Measurements from ENCODE around the gene FMR1. TPM values are rescaled to one million over a fixed set of nuclear protein-coding genes. Genes with fewer than 3 reads are reported as not detected.

FMR1 gene
- total RNA-seq (10 to 100 TPM; 50.6 to 84.2 (median 76.8) TPM), polyA plus RNA-seq (1 to 10 TPM; 4.5 to 6.4 TPM), total RNA-seq (96.0 reads per million, percentile 84 among the genes with 10 or more reads in this experiment)

- POLR2A ChIA-PET = interaction anchor here (1.4 kb wide), 1 partner anchor 10 kb away, joined by 3 read pairs; no protein-coding TSS in a partner anchor
- intact Hi-C loops (cut with micrococcal nuclease) = loop anchor here (1.0 to 10.0 kb wide), 7 partner anchors 147 to 1723 kb away; partner anchors contain the start of genes IDS (in 2 of the 2), EOLA1 (in 1 of the 2) and TMEM185A (in 1 of the 2)
These were observed at the start of gene FMR1 for GRCh38 chrX:147911192-147912022. FMR1 (plus strand) TSS chrX:147911919; CDS start chrX:147912180, 261 bp downstream.

GRCh38 chrX:147875866-147876596 lies 35.7 kb upstream of the FMR1 start:
- DNase-seq (no peak), ATAC-seq (no peak)
- Mint-ChIP-seq H3K27me3 (peaks cover 0 to 11% (median 0%) of the 10 kb centered on the region in 5 donors), H3K36me3 (peaks cover 0 to 4% (median 2%) of the 10 kb centered on the region in 5 donors), H3K4me1 (peaks cover 0 to 5% (median 0%) of the 10 kb centered on the region in 7 donors), H3K4me3 (no peak overlapping the region), H3K27ac (no peak overlapping the region), H3K9me3 (peaks cover 0 to 14% (median 4%) of the 10 kb centered on the region in 11 donors)
- ChIA-PET POLR2A (no interaction called here), CTCF (no interaction called here)
- intact Hi-C loops (cut with micrococcal nuclease) = no loop called here
- Histone ChIP-seq H3K4me1 (ENCODE audit: control insufficient read depth in 2 of 2, insufficient read depth in 2 of 2, low read length in 2 of 2) (no peaks in the 10 kb centered on the region), H3K4me3 (ENCODE audit: low read length) (no peak overlapping the region), H3K27me3 (ENCODE audit: control insufficient read depth in 2 of 2, insufficient read depth in 2 of 2, low read length in 2 of 2) (no peaks in the 10 kb centered on the region), H3K36me3 (ENCODE audit: control insufficient read depth in 2 of 3, insufficient read depth in 3 of 3, low read length in 3 of 3) (no peaks in the 10 kb centered on the region), H3K9me3 (ENCODE audit: control insufficient read depth in 2 of 3, low read length in 3 of 3) (no peaks in the 10 kb centered on the region), H3K27ac (ENCODE audit: low read depth, low read length) (no peak overlapping the region)

More at GRCh38 chrX:147911192-147912022, at the start of gene FMR1:
- DNase-seq (peak; percentile 83 to 95 (median 93)), ATAC-seq (peak; percentile 96)
- peak within 1 kb of the TSS; percentile 71 for H3K4me3 ChIP-seq (ENCODE audit: low read length)
- no peaks in the 10 kb centered on the region for H3K27me3 ChIP-seq (ENCODE audit: control insufficient read depth in 2 of 2, insufficient read depth in 2 of 2, low read length in 2 of 2)
- CTCF ChIA-PET = no interaction called here
- Mint-ChIP-seq H3K36me3 (peaks cover 0 to 3% (median 0%) of the 10 kb centered on the region in 5 donors), H3K9me3 (peaks cover 0 to 1% (median 0%) of the 10 kb centered on the region in 11 donors), H3K4me1 (peaks cover 7 to 43% (median 34%) of the 10 kb centered on the region in 7 donors), H3K4me3 (peak within 1 kb of the TSS; percentile 87 to 98 (median 96)), H3K27ac (peak within 1 kb of the TSS; percentile 87 to 97 (median 94)), H3K27me3 (peaks cover 0 to 2% (median 0%) of the 10 kb centered on the region in 5 donors)
- H3K9me3 ChIP-seq (ENCODE audit: control insufficient read depth in 2 of 3, low read length in 3 of 3) = no peaks in the 10 kb centered on the region
- H3K27ac ChIP-seq (ENCODE audit: low read depth, low read length) = peak within 1 kb of the TSS; percentile 93
- H3K4me1 ChIP-seq (ENCODE audit: control insufficient read depth in 2 of 2, insufficient read depth in 2 of 2, low read length in 2 of 2) = peaks cover 0 to 35% of the 10 kb centered on the region in 2 donors
- H3K36me3 ChIP-seq (ENCODE audit: control insufficient read depth in 2 of 3, insufficient read depth in 3 of 3, low read length in 3 of 3) = peaks cover 0 to 5% (median 0%) of the 10 kb centered on the region in 3 experiments

GRCh38 chrX:147876849-147877646 lies 34.7 kb upstream of the FMR1 start:
- peaks cover 0 to 5% (median under 1%) of the 10 kb centered on the region in 11 donors for H3K9me3 Mint-ChIP-seq
- no peaks in the 10 kb centered on the region for H3K36me3 ChIP-seq (ENCODE audit: control insufficient read depth in 2 of 3, insufficient read depth in 3 of 3, low read length in 3 of 3)

GRCh38 chrX:147877726-147878125 lies 34.0 kb upstream of the FMR1 start:
- Histone ChIP-seq H3K36me3 (ENCODE audit: control insufficient read depth in 2 of 3, insufficient read depth in 3 of 3, low read length in 3 of 3) (no peaks in the 10 kb centered on the region), H3K9me3 (ENCODE audit: control insufficient read depth in 2 of 3, low read length in 3 of 3) (no peaks in the 10 kb centered on the region), H3K27ac (ENCODE audit: low read depth, low read length) (no peak overlapping the region), H3K4me3 (ENCODE audit: low read length) (no peak overlapping the region), H3K4me1 (ENCODE audit: control insufficient read depth in 2 of 2, insufficient read depth in 2 of 2, low read length in 2 of 2) (no peaks in the 10 kb centered on the region), H3K27me3 (ENCODE audit: control insufficient read depth in 2 of 2, insufficient read depth in 2 of 2, low read length in 2 of 2) (no peaks in the 10 kb centered on the region)
- intact Hi-C loops (cut with micrococcal nuclease) = no loop called here
- ATAC-seq = no peak
- Mint-ChIP-seq H3K9me3 (peaks cover 0 to 4% (median 0%) of the 10 kb centered on the region in 11 donors), H3K36me3 (peaks cover 0 to 2% (median 0%) of the 10 kb centered on the region in 5 donors), H3K27me3 (peaks cover 0 to 6% (median 0%) of the 10 kb centered on the region in 5 donors), H3K4me3 (no peak overlapping the region), H3K27ac (no peak overlapping the region), H3K4me1 (peaks cover 0 to 5% (median 0%) of the 10 kb centered on the region in 7 donors)
- ChIA-PET POLR2A (no interaction called here), CTCF (no interaction called here)
- no peak for DNase-seq

More at GRCh38 chrX:147876849-147877646, 34.7 kb upstream of the FMR1 start:
- DNase-seq (no peak), ATAC-seq (no peak)
- Mint-ChIP-seq H3K4me1 (peaks cover 0 to 5% (median 0%) of the 10 kb centered on the region in 7 donors), H3K27ac (no peak overlapping the region), H3K4me3 (no peak overlapping the region), H3K36me3 (peaks cover 0 to 2% (median 0%) of the 10 kb centered on the region in 5 donors), H3K27me3 (peaks cover 0 to 6% (median 0%) of the 10 kb centered on the region in 5 donors)
- Histone ChIP-seq H3K4me3 (ENCODE audit: low read length) (no peak overlapping the region), H3K4me1 (ENCODE audit: control insufficient read depth in 2 of 2, insufficient read depth in 2 of 2, low read length in 2 of 2) (no peaks in the 10 kb centered on the region), H3K27me3 (ENCODE audit: control insufficient read depth in 2 of 2, insufficient read depth in 2 of 2, low read length in 2 of 2) (no peaks in the 10 kb centered on the region), H3K27ac (ENCODE audit: low read depth, low read length) (no peak overlapping the region), H3K9me3 (ENCODE audit: control insufficient read depth in 2 of 3, low read length in 3 of 3) (no peaks in the 10 kb centered on the region)
- CTCF ChIA-PET = no interaction called here
- intact Hi-C loops (cut with micrococcal nuclease) = no loop called here
- POLR2A ChIA-PET = no interaction called here

GRCh38 chrX:147884958-147885357 lies 26.8 kb upstream of the FMR1 start:
- H3K4me3 Mint-ChIP-seq = no peak overlapping the region
- no peak overlapping the region for H3K27ac Mint-ChIP-seq
- Histone ChIP-seq H3K4me1 (ENCODE audit: control insufficient read depth in 2 of 2, insufficient read depth in 2 of 2, low read length in 2 of 2) (no peaks in the 10 kb centered on the region), H3K4me3 (ENCODE audit: low read length) (no peak overlapping the region), H3K9me3 (ENCODE audit: control insufficient read depth in 2 of 3, low read length in 3 of 3) (no peaks in the 10 kb centered on the region), H3K36me3 (ENCODE audit: control insufficient read depth in 2 of 3, insufficient read depth in 3 of 3, low read length in 3 of 3) (no peaks in the 10 kb centered on the region), H3K27ac (ENCODE audit: low read depth, low read length) (no peak overlapping the region), H3K27me3 (ENCODE audit: control insufficient read depth in 2 of 2, insufficient read depth in 2 of 2, low read length in 2 of 2) (no peaks in the 10 kb centered on the region)
- ChIA-PET POLR2A (no interaction called here), CTCF (no interaction called here)
- DNase-seq (no peak), ATAC-seq (no peak)
- intact Hi-C loops (cut with micrococcal nuclease) = no loop called here
- no peaks in the 10 kb centered on the region for H3K27me3 Mint-ChIP-seq
- no peaks in the 10 kb centered on the region for H3K36me3 Mint-ChIP-seq
- H3K4me1 Mint-ChIP-seq = peaks cover 0 to 6% (median 0%) of the 10 kb centered on the region in 7 donors
- H3K9me3 Mint-ChIP-seq = peaks cover 0 to 16% (median 2%) of the 10 kb centered on the region in 11 donors

GRCh38 chrX:147890756-147891155 lies 21.0 kb upstream of the FMR1 start:
- ATAC-seq (no peak), DNase-seq (no peak)
- ChIA-PET CTCF (interaction anchor here (0.6 kb wide), 1 partner anchor 152 kb away, joined by 3 read pairs; no protein-coding TSS in a partner anchor), POLR2A (no interaction called here)
- H3K36me3 Mint-ChIP-seq = no peaks in the 10 kb centered on the region
- Histone ChIP-seq H3K4me3 (ENCODE audit: low read length) (no peak overlapping the region), H3K27ac (ENCODE audit: low read depth, low read length) (no peak overlapping the region), H3K9me3 (ENCODE audit: control insufficient read depth in 2 of 3, low read length in 3 of 3) (no peaks in the 10 kb centered on the region), H3K27me3 (ENCODE audit: control insufficient read depth in 2 of 2, insufficient read depth in 2 of 2, low read length in 2 of 2) (no peaks in the 10 kb centered on the region), H3K4me1 (ENCODE audit: control insufficient read depth in 2 of 2, insufficient read depth in 2 of 2, low read length in 2 of 2) (no peaks in the 10 kb centered on the region), H3K36me3 (ENCODE audit: control insufficient read depth in 2 of 3, insufficient read depth in 3 of 3, low read length in 3 of 3) (no peaks in the 10 kb centered on the region)
- intact Hi-C loops (cut with micrococcal nuclease) = no loop called here
- peaks cover 0 to 6% (median 0%) of the 10 kb centered on the region in 7 donors for H3K4me1 Mint-ChIP-seq
- no peak overlapping the region for H3K4me3 Mint-ChIP-seq
- peaks cover 0 to 16% (median 0%) of the 10 kb centered on the region in 11 donors for H3K9me3 Mint-ChIP-seq
- peaks cover 0 to 8% (median 2%) of the 10 kb centered on the region in 5 donors for H3K27me3 Mint-ChIP-seq
- no peak overlapping the region for H3K27ac Mint-ChIP-seq
